ENCODE data around the gene CBFA2T3.
"Not testable (repeated sequence)": the region's sequence is repeated elsewhere in the genome, so short reads cannot be mapped to it uniquely, and the experiment has no call there.

Gene CBFA2T3

DNA sequence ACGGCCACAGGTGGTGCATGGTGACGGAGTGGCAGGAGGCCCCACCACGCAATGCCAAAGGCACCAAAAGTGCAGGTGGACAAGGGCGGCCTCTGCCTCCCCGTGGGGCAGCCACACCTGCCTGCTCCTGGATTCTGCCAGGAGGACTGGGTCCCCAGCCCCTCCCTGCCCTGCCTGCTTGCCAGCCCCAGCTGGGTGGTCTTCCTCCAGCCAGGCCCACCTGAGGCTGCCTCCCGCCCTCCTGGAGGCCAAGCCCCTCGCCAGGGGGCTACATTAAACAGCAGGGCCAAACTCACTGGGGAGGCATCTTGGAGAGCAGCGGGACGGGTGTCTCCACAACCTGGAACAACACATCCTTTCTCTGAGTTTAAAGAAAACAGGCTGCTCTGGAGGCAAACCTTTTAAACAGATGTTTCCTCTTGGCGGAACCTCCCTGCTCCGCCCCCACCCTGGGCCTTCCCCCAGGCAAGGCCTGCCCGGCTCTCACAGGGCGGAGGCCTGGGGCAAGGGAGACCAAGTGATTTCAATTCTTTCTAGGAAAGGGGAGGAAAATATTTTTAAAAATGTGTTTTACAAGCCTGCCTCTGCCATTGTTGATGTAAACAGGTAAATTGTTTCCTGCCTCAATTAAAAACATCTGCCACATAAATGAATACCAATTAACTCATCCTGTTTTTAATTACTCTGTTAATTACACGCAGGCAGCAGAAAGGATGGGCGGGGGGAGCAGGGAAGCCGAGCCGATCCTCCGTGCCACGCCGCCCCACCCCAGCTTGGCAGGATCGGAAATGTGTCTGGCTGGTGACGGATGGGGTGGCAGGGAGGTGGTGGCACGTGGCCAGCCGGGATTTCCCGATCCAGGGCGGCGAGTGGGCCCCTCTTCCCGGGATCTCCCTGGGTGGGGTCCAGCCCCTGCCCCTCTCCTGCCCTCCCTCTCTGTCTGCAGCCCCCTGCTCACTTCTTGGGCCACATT is 56.1 kb downstream of the CBFA2T3 start:
- DNase-seq, result no peak

DNA sequence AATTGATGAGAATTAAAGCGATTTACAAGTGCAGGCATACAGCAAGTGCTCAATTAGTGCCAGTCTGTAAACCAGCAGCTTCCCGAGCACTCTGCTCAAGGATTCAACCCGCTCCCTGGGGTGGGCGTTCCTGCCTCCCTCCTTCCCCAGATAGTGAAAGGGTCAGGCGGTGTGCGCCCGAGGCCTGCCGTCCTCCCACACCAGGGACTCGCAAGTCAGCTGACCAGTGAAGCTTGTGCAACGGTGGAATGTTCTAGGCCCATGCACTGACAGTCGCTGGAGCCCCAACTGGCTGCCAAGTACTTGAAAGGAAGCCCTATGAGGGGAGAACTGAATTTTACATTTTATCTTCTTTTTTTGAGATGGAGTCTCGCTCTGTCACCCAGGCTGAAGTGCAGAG is 57.1 kb downstream of the CBFA2T3 start:
- DNase-seq, result no peak

DNA sequence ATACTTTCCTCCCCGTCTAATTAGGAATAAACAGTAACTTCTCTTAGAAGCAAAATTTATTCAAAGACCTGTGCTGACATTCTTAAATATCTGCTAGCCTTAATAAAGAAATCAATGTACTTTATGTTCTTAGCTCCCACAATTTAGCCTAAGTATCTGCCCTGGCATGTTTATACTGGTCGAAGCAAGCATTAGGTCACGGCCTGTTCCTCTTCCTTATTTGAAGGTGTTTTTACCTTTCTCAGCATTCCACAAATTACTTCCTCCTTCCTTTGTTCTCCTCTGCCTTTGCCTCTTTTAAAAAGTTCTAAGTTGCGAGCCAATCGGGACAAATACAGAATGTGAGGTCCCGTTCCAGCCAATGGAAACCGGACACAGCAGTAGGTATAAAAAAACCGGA is 58.1 kb downstream of the CBFA2T3 start:
- DNase-seq, result not testable (repeated sequence)

DNA sequence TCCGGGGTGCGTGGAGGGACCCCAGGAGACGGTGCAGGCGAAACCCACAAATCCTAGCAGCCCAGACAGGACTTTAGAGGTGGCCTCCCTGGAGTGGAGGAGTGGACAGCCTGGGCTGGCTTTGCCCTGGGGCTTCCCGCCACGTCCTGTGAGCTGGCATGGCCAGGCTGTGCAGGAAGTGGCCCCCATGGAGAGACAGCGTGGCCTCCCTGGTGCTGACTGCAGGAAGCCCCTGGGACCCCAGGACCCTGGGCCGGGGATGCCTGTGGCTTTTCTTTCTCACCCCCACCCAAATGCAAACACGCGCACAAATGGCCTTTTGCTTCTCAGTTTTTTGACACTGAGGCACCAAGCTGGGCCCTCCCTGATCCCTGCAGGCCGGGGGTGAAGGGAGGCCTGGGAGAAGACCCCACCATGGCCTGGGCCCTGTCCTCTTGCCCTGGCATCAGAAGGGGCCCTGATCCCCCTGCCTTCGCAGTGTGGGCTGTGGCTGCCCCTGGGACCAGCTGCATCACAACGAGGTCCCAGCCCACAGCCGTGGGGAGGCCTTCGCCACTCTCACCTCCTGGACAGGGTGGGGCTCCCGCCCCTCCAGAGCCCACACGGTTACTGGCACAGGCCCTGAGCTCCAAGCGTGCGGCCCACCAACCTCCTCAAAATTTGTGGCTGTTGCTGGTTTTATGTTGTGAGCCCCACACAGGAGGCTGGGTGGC is 58.9 kb downstream of the CBFA2T3 start:
- DNase-seq, result no peak

DNA sequence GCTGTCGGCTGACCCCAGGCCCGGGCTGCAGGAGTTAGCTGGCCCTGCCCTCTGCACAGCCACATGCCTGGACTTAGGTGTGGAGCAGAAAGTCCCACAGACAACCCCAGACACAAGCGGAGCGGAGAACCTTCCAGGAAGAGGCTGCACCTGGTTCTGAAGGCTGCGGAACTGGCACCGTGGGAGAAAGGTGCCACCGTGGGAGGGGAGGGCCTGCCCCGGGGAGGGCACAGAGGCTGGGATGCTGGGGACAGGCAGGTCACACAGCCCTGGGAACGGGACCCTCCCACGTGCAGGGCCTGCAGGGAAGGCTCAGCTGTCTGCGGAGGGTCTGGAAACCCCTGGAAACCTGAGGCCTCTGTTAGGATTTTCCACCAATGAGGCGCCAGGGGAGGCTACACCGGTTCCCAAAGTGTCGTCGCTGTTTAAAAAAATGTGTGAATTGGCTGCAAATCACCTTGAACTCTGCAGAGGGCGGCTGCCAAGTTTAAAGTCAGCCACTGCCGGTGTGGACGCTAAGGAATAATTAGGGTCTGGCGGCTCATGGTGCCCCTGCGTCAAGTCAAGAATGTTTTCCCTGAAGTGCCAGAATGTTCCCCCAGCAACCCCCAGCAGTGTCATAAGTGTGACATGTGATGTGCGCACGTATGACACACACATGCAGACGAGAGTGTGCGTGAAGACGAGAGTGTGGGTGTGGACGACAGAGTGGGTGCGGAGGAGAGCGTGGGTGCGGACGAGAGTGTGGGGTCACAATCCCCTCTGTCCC is 59.7 kb downstream of the CBFA2T3 start:
- no peak for DNase-seq

DNA sequence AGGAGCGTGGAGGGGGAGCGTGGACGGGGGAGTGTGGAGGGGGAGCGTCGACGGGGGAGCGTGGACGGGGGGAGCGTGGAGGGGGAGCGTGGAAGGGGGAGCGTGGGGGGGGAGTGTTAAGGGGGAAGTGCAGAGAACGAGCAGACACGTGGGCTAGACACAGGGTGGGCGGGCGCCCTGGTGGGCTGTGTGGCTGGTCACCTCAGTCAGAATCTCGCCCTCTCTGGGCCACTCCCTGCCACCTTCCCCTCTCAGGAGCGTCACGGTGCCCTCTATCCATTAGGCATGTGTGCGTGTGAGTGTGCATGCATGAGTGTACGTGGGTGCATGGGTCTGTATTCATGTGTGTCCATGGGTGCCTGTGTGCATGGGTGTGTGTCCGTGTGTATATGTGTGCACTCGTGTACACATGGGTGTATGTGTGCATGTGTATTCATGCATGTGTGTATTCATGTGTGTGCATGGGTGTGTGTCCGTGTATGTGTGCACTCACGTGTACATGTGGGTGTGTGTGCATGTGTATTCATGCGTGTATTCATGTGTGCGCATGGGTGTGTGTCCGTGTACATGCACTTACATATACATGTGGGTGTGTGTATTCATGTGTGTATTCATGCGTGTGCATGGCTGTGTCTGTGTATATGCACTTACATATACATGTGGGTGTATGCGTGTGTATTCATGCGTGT is 61.2 kb downstream of the CBFA2T3 start:
- no peak for DNase-seq

DNA sequence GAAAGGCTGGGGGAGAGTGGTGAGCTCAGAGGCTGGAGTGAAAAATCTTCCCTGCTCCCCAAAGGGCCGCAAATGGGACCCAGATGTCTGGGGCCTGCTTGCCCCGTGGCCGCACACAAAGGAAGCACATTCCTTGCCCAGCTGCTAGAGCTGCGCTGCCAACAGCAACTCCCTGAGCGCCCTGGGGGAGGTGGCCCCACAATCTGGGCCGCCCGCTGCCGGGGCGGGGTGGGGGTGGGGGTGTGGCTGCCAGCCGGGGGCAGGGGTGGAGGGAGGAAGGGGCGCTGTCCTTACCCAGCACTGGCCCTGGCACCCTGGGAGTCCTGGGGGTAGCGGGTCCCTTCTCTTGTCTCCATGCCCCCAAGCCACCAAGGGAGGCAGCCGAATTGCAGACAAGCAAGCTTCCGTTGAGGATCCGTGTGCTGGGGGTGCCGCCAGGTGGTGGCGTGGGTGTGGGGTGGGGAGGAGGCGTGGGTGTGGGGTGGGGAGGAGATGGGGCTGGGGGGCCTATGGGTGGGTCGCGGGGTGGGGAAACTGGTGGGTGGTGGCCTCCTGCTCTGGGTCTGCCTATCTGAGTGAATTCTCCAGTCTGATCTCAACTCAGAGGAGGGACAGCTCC is 62.1 kb downstream of the CBFA2T3 start:
- DNase-seq, result no peak

DNA sequence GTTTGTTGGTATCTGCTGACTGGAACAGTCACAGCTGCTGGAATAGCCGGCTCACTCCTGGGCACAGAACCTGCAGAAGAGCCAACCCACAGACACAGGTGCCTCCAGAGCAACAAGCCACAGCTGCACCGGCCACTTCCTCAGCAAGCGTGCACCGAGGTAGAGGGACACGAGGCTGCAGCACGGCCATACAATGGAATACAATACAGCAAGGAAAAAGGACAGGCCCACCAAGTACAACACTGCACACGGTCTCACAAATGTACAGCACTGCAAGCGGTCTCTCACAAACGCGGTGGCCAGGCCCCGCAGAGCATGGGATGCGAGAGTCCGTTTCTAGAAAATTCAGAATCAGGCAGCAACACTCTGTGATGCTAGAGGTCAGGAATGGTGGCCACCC is 63.1 kb downstream of the CBFA2T3 start:
- DNase-seq, result no peak

DNA sequence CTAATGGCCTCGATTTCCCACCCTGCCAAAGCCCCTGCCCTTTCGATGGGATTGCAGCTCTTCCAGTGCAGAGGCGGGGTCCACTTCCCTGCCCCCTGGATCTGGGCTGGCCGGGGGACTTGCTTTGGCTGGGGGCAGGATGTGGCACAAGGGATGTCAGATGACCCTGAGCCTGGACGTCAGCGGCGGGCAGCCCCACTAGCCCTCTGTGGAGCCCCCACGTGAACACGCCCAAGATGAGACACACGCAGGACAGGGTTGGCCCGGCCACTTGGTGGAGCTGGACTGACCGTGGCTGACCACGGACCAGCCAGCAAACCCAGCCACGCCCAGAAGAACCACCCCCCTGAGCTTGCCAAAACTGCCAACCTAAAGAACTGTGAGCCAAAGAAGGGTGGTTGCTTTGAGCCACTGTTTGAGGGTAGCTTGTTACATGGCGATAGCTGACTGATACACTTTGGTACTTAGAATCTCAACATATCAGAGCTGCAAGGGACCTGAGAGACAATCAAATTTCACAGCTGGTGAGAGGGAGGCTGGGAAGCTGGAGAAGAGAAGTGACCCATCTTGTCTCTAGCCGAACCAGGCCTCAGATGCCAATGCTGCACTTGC is 63.9 kb downstream of the CBFA2T3 start:
- DNase-seq, result no peak

DNA sequence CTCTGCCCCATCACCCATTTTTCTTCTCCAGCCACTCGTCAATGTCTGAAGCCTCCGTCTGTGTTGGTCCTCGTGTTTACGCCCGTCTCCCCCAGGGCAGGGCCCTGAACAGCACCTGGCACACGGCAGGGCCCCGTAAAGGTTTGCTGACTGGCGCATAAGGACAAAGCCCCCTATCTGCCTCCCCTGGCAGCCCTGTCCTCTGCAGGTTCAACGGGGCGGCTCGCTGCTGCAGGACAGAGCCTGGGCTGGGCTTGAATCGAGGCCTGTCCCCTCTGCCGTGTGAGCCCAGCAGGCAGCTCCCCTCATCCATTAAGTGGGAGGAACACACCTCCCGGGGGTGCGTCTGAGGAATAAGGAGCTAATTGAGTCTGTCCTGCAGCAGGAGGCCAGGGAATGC is 64.5 kb downstream of the CBFA2T3 start:
- no peak for DNase-seq

DNA sequence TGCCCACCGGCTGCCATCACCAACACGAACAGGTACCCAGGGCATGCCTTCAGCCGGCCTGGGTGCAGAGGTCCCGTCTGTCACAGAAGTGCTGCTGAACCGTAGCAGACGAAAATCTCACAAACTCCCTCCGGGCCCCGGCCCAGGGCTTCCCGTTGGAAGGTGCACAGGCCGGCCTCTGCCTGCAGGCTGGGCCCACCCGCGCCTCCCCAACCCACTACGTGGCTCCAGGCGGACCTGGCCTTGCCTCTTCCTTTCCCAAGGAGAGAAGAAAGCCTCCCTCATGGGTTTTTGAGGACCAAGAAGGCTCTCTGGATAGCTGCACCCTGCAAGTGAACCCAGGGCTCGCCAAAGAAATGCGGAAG is 65.1 kb downstream of the CBFA2T3 start:
- DNase-seq, result no peak

DNA sequence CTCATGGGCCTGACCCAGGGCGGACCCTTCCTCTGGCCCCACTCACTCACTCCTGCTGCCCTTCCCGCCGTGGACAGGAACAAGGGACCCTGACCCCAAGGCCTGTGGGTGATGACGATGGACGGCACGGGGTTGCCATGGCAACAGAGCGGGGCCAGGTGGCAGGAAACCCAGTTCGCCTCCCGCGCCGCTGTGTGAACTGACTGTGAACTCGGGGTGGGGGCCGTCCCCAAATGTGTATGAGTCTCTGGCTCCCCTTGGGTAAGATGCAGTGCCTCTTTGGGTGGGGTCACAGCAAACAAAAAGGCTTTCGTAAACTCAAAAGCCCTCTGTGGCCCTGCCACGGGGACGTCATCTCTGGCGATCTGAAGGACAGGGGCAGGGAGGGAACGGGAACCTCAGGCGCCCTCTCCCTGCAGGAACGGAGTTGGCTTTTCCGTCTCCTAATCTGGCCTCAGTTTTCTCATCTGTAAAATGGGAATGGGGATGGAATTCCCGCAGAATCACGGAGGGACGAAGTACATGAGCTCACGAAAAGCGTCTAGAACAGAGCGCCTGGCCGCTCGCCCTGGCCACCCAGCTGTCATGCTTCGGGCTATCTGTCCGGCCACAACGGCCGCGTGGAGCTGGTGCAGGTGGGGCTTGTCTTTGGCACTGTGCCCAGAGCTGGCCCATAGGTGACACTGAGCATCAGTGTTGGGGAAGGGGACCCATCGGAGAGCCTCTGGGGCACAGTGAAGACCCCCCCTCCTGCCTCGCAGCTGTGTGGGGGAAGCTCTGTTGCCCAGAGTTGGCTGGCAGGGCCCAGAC is 65.7 kb downstream of the CBFA2T3 start:
- DNase-seq, result no peak

DNA sequence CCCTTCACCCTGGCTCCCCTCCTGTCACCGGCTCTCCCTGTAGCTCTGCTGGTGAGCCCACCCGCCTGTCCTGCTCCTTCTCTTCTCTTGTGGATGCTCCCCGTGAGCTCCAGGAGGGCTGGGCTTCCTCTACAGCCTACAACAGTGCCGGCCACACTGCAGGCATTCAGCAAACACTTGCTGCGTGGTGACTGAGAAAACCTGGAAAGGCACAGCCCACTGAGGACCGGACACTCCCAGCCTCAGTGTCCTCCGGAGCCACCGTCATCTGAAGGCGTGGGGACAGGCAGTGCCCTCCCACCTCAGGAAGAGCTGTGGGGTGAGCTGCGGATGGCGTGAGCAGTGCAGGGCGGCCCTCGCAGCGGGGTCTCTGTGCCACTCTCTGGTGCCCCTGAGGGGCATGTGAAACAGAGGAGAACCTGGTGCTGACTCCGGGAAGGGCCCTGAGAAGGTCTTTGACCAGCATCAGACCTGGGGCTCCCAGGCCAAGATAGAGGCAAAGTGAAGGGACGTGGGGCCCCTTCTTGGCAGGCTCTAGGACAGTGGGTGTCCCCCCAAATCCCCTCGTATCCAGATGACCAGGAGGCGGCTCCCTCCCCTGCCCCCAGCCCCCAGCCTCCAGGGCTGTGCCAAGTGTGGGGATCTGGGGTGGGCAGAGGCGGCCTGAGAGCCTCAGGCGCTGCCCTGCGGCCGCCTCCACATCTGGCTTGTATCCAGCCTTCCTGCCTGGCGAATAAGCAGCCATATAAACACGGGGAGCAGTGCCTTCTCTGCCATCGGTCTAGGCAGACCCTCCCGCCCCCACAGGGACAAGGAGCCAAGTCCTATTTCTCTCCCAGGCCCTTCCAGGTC is 66.5 kb downstream of the CBFA2T3 start:
- DNase-seq, result no peak

DNA sequence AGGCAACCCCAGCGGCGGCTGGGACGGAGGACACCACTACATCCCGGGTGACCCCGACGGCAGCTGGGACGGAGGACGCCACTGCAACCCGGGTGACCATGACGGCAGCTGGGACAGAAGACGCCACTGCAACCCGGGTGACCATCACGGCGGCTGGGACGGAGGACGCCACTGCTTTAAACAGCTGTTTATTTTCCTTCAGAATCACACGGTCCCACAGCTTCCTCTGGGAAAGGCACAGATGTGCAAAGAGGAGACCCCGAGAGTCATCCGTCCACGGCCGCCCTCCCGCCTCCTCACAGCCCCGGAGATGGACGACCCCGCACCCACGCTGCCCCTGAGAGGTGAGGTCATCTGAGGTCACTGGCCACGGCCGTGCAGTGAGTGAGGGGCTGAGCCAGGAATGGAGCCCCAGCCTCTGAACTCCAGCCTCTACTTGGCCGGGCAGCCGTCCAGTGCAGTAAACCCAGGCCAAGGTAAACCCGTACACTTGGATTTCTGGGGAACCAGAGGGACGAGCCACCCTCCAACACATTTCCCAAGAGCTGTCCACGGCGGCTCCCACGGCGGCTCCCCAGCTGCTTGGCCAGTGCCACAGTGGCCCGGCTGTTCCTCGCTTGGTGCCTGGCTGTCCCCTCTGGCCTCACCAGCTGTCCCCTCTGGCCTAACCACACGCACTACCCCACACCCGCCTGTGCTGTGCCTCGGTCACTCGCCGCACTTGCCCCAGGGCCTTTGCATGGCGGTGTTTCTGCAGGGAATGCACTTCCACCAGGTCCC is 67.4 kb downstream of the CBFA2T3 start:
- no peak for DNase-seq

DNA sequence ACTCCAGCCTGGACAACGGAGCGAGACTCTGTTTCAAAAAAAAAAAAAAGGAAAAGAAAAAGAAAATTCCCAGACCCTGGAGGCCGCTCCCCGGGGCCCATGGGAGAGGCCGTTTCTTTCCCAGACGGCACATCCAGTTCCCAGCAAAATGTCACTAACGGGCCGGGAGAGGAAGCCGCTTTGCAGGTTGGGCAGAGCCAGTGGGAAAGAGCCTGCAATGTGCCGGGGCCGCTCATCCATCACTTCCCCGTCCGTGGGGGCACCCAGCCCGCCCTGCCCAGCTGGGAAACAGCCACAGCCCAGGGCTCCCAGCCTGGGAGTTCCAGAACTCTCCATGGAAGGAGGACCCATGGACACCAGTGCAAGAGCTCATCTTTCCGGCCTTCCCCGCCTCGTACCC is 68.7 kb downstream of the CBFA2T3 start:
- DNase-seq, result no peak

DNA sequence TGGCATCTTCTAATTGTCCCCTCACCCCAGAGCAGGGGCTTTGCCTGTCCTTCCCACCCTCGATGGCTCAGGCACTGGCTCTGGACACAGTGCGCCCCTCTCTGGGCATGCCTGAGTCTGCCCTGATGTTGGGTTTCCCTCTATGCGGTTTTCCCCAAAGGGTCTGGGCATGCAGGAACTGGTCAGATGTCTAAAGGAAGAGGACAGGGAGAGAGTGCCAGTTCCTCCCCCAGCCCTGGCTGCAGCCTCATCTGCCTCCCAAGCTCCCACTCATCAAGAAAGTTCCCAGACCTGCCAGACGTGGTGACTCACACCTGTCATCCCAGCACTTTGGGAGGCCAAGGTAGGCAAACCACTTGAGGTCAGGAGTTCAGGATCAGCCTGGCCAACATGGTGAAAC is 69.2 kb downstream of the CBFA2T3 start:
- no peak for DNase-seq

DNA sequence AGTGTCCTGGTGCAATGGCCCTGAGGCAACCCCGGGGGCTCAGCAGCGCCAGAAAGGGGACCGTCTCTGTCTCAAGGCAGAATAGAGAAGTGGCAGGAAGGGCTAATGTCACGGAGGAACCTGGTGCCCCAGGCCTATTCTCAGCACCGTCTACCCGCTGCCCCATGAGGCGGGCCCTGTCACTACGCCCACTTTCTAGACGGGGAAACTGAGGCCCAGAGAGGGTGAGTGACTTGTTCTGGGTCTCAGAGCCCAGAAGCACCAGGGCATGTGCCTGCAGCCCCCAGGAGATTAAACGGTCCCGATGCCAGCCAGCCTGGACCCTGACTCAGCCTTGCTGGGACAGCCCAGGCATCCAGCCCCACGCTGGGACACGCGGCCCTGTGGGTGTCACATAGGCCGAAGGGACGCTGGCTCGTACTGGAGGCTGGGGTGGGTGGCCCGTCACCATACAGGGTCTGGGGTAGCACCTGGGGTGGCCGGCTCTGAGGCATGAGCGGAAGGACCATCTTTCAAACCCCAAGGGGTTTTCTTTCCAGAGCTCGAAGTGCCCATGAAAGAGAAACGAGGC is 70.4 kb downstream of the CBFA2T3 start:
- DNase-seq, result no peak

DNA sequence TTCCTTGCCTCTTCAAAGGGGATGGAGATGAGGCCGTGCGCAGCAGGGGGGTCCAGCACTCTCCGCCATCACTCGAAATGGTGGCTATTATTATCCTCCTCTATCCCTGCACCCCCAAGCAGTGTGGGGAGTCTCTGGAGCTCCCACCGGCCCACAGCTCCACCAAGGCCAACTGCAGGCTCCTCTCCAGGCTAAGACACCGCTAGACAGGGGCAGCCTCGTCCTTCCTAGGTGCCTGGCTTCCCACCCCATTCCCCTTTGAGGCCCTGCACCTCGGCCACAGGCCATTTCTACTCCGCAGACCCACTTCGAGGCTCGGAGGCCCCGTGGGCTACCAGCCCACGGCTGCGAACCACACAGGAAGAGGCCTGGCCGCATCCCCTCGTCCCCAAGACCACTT is 71.0 kb downstream of the CBFA2T3 start:
- DNase-seq, result no peak

DNA sequence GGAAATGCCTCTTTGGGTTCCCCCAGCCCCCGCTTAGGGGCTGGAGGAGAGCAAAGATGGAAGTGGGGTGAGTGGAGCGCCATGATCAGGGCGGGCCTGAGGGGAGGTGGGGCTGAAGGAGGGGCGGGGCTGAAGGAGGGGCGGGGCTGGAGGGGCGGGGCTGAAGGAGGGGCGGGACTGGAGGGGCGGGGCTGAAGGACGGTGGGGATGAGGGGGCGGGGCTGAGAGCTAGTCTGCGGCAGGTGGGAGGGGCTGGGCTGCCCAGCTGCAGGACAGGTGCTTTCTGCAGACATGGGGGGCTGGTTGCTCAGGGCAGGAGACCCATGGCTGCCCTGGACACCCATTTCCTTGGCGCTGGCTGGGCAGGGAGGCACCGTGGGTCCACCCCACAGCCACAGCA is 71.4 kb downstream of the CBFA2T3 start:
- no peak for DNase-seq

All from activated CD8-positive, alpha-beta memory T cell treated with anti-CD3 and anti-CD28 coated beads for 24 hours (primary cell).